Activated CD4-positive, alpha-beta T cell treated with anti-CD3 and anti-CD28 coated beads, Interleukin-2, amount 10 ng/mL, durations not matched to agents 24 days and 14 days (primary cell): ENCODE data around the gene DLL3. TPM values are rescaled to one million over a fixed set of nuclear protein-coding genes. Genes with fewer than 3 reads are reported as not detected.
A peak's percentile ranks its signal among the peaks of the same experiment; 100 is the strongest.

Experiments
- DNase-seq: peaks from one replicate; pipeline ENCODE4 v3.0.0; 2022
- H3K27ac Mint-ChIP-seq: one replicate; pipeline ENCODE4 v1.8.0; 2022; ENCODE audit warnings: mild to moderate bottlenecking, mixed read lengths
- H3K27me3 Mint-ChIP-seq: one replicate; pipeline ENCODE4 v1.8.0; 2022; ENCODE audit warnings: mixed read lengths
- H3K36me3 Mint-ChIP-seq: one replicate; pipeline ENCODE4 v1.8.0; 2022; ENCODE audit warnings: low read depth, mild to moderate bottlenecking, mixed read lengths
- H3K4me1 Mint-ChIP-seq: one replicate; pipeline ENCODE4 v1.8.0; 2021; ENCODE audit warnings: mixed read lengths
- H3K4me3 Mint-ChIP-seq: one replicate; pipeline ENCODE4 v1.8.0; 2022; ENCODE audit warnings: mild to moderate bottlenecking, moderate library complexity, mixed read lengths
- H3K9me3 Mint-ChIP-seq: one replicate; pipeline ENCODE4 v1.8.0; 2021; ENCODE audit warnings: mixed read lengths
- intact Hi-C: fragments of 100-400 bp; cut with micrococcal nuclease; formaldehyde crosslinking; loops from one replicate; pipeline ENCODE4 v1.15.1; 2023
- total RNA-seq: library from RNA; stranded (reverse); gene quantifications from 2 replicates; pipeline ENCODE4 v1.2.3, GENCODE V29; 2022

DLL3 gene
- total RNA-seq, 1 donor from 2014 or later = 2.2 TPM

GRCh38 chr19:39515551-39516191, 16.9 kb downstream of the DLL3 start:
- Mint-ChIP-seq H3K36me3 (peaks cover 2% of the 10 kb centered on the region), H3K9me3 (no peaks in the 10 kb centered on the region), H3K4me3 (peak overlapping the region; percentile 46), H3K27me3 (peaks cover 53% of the 10 kb centered on the region), H3K27ac (no peak overlapping the region), H3K4me1 (peaks cover 9% of the 10 kb centered on the region)
- DNase-seq = peak; percentile 61
- intact Hi-C loops = no loop called here

GRCh38 chr19:39516270-39516669, 17.5 kb downstream of the DLL3 start:
- Mint-ChIP-seq H3K4me3 (peak overlapping the region; percentile 46), H3K36me3 (peaks cover 2% of the 10 kb centered on the region), H3K27ac (no peak overlapping the region), H3K4me1 (peaks cover 9% of the 10 kb centered on the region), H3K27me3 (peaks cover 53% of the 10 kb centered on the region), H3K9me3 (no peaks in the 10 kb centered on the region)
- no peak for DNase-seq
- intact Hi-C loops = no loop called here

GRCh38 chr19:39517432-39517831, 18.7 kb downstream of the DLL3 start:
- DNase-seq = no peak
- Mint-ChIP-seq H3K9me3 (no peaks in the 10 kb centered on the region), H3K4me3 (no peak overlapping the region), H3K27me3 (peaks cover 51% of the 10 kb centered on the region), H3K4me1 (peaks cover 9% of the 10 kb centered on the region), H3K27ac (no peak overlapping the region), H3K36me3 (peaks cover 2% of the 10 kb centered on the region)
- intact Hi-C loops = no loop called here

DNA sequence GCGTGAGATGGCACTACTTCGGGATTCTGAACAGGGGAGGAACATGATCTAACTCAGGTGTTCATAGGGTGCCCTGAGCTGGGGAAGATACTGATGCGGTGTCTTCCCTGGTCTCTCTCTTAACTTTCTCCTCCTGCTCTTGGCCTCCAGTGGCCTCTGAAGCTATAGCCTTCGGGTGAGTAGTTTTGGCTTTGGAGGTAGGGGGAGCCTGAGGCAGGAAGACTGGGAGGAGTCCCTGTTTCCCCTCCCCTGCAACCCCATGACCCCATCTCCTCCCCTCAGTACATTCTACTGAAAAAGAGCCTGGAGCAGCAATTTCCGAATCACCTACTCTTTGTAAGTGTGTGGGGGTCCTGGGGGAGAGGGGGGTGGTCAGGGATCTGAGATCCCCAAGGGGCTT, 19.7 kb downstream of the DLL3 start:
- DNase-seq = no peak
- intact Hi-C loops = no loop called here
- Mint-ChIP-seq H3K9me3 (no peaks in the 10 kb centered on the region), H3K36me3 (peaks cover 2% of the 10 kb centered on the region), H3K4me3 (no peak overlapping the region), H3K27ac (no peak overlapping the region), H3K27me3 (peaks cover 45% of the 10 kb centered on the region), H3K4me1 (peaks cover 9% of the 10 kb centered on the region)

DNA sequence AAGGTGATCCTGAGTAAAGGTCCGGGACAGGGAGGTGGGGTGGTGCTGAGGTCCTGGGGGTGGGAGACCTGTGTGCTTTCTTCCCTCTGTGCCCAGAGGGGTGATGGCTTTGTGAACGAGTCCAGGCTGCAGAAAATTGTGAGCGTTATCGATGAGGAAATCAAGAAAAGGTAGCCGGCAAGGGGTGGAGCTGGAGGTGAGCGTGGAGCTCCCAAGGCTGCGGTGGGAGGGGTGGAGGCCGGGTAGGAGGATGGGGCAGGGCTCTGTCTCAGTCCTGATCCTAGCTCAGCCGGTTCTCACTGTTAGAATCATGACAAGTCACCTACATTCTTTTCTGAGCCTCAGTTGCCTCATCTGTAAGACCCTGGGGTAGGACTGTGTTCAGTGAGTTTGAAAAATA, 20.2 kb downstream of the DLL3 start:
- H3K36me3 Mint-ChIP-seq = peaks cover 2% of the 10 kb centered on the region
- peaks cover 40% of the 10 kb centered on the region for H3K27me3 Mint-ChIP-seq
- no peaks in the 10 kb centered on the region for H3K9me3 Mint-ChIP-seq
- no peak for DNase-seq
- no peak overlapping the region for H3K4me3 Mint-ChIP-seq
- H3K4me1 Mint-ChIP-seq = peaks cover 9% of the 10 kb centered on the region
- no peak overlapping the region for H3K27ac Mint-ChIP-seq
- intact Hi-C loops = no loop called here

DNA sequence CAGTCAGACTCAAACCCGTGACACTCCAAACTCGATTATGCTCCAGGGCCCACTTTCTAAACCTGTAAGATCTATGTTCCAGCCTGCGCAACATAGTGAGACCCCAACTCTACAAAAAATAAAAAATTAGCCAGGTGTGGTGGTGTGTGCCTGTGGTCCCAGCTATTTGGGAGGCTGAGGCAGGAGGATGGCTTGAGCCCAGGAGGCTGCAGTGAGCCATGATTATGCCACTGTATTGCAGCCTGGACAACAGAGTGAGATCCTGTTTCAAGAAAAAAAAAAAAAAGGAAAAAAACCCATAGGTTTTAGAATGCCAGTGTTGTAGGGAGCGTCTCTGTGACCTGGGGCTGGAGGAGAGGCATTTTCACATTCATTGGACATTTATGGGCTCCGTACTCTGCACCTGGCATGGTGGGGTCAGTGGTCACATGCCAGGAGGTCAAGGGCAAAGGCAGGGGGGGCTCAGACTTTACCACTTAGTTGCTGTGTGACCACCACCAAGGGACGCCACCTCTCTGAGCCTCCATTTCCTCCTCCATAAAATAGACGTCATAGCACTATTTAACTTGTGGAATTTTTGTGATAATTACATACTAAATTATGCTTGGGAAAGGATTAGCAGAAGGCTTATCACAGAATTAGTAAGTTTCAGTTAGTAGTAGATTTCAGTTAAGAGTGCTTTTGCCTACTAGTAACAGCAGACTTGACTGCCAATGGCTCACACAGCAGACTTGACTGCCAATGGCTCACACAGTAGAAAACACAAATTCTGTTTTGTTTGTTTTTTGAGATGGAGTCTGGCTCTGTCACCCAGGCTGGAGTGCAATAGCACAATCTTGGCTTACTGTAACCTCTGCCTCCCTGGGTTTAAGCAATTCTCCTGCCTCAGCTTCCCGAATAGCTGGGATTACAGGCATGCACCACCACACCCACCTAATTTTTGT, 22.1 kb downstream of the DLL3 start:
- no peak overlapping the region for H3K4me3 Mint-ChIP-seq
- DNase-seq = no peak
- peaks cover 24% of the 10 kb centered on the region for H3K27me3 Mint-ChIP-seq
- no peak overlapping the region for H3K27ac Mint-ChIP-seq
- H3K4me1 Mint-ChIP-seq = peaks cover 6% of the 10 kb centered on the region
- peaks cover 2% of the 10 kb centered on the region for H3K36me3 Mint-ChIP-seq
- no peaks in the 10 kb centered on the region for H3K9me3 Mint-ChIP-seq
- intact Hi-C loops = no loop called here

DNA sequence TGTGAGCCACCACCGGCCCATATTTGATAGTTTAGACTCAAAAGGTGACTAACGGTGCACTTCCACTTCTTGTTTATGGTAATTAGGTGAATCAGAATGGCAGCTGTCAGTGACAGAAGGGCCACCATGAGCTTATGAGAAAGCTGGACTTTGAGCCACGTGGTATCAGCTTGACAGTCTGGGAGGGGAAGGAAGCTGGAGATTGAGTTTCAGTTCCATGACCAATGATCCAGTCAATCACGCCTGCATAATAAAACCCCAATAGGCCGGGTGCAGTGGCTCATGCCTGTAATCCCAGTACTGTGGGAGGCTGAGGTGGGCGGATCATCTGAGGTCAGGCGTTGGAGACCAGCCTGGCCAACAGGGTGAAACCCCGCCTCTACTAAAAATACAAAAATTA, 25.7 kb downstream of the DLL3 start:
- Mint-ChIP-seq H3K4me1 (no peaks in the 10 kb centered on the region), H3K27ac (no peak overlapping the region), H3K9me3 (no peaks in the 10 kb centered on the region), H3K36me3 (no peaks in the 10 kb centered on the region), H3K4me3 (no peak overlapping the region), H3K27me3 (no peaks in the 10 kb centered on the region)
- DNase-seq = no peak
- intact Hi-C loops = no loop called here

DNA sequence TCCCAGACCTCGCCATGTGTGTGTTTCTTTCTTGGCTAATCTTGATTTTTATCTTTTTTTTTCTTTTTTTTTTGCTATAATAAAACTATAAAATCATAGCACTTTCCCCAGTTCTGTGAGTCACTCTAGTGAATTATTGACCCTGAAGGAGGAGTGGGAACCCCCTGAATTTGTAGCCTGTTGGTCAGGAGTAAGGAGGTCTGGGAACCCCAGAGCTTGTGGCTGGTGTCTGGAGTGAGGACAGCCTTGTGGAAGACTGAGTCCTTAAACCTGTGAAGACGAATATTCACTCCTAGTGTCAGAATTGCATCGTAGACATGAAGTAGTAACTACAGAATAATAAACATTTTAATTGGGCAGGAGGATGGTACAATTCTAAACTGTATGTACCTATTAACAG, 26.5 kb downstream of the DLL3 start:
- H3K4me1 Mint-ChIP-seq = no peaks in the 10 kb centered on the region
- H3K4me3 Mint-ChIP-seq = no peak overlapping the region
- H3K9me3 Mint-ChIP-seq = no peaks in the 10 kb centered on the region
- no peaks in the 10 kb centered on the region for H3K27me3 Mint-ChIP-seq
- DNase-seq = no peak
- intact Hi-C loops = no loop called here
- H3K36me3 Mint-ChIP-seq = no peaks in the 10 kb centered on the region
- H3K27ac Mint-ChIP-seq = no peak overlapping the region

DNA sequence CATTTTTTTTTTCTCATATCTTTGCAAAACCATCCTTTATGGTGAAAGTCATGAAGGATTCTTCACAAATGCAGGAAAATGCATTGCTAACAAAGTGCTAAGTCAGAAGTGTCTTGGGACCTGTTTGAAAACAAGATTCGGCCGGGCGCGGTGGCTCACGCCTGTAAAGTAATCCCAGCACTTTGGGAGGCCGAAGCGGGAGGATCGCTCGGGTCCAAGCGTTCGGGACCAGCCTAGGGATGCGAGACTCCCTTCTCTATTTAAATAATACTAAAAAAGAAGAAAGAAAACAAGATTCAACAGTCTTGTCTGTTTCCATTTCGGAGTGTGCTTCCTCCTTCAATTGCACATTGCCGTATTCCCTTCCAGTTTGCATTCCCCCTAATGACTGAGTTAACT, 33.1 kb downstream of the DLL3 start:
- peaks cover 5% of the 10 kb centered on the region for H3K36me3 Mint-ChIP-seq
- H3K27me3 Mint-ChIP-seq = no peaks in the 10 kb centered on the region
- H3K4me1 Mint-ChIP-seq = peaks cover 17% of the 10 kb centered on the region
- DNase-seq = peak; percentile 62
- intact Hi-C loops = loop anchor here (1.0 to 5.0 kb wide), 5 partner anchors 25 to 410 kb away; no protein-coding TSS in a partner anchor
- H3K27ac Mint-ChIP-seq = peak overlapping the region; percentile 90
- peak overlapping the region; percentile 93 for H3K4me3 Mint-ChIP-seq
- H3K9me3 Mint-ChIP-seq = no peaks in the 10 kb centered on the region

- Mint-ChIP-seq H3K4me3 (peak within 1 kb of the TSS; percentile 93), H3K4me1 (peaks cover 19% of the 10 kb centered on the region), H3K27ac (peak within 1 kb of the TSS; percentile 90)
Measured at GRCh38 chr19:39532233-39533002, 33.7 kb downstream of the DLL3 start, which contains the start of gene EID2B. TSS of gene EID2B (minus strand) at chr19:39532852. CDS start at chr19:39532802, 50 bp downstream.

DNA sequence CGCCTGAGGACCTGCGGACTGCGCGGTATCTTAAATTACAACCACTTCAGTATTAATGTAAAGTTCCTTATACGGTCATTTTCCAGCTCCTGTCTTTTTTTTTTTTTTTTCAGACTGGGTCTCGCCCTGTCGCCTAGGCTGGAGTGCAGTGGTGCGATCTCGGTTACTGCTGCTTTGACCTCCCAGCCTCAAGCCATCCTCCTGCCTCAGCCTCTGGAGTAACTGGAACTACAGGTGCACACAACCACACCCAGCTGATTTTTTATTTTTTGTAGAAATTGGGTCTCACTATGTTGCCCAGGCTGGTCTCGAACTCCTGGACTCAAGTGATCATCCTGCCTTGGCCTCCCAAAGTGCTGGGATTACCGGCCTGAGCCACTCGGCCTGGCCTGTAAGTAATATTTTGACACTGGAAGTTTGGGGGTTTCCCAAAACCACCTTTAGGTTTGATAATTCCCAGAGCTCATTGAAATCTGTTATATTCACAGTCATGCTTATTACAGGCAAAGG, 34.3 kb downstream of the DLL3 start:
- intact Hi-C loops = loop anchor here (2.0 to 5.0 kb wide), 2 partner anchors 26 to 411 kb away; no protein-coding TSS in a partner anchor
- peaks cover 22% of the 10 kb centered on the region for H3K4me1 Mint-ChIP-seq
- peak overlapping the region; percentile 11 for H3K27ac Mint-ChIP-seq
- peaks cover 8% of the 10 kb centered on the region for H3K36me3 Mint-ChIP-seq
- peak overlapping the region; percentile 93 for H3K4me3 Mint-ChIP-seq
- no peak for DNase-seq
- H3K27me3 Mint-ChIP-seq = no peaks in the 10 kb centered on the region
- H3K9me3 Mint-ChIP-seq = no peaks in the 10 kb centered on the region

More at GRCh38 chr19:39532233-39533002, 33.7 kb downstream of the DLL3 start, which contains the start of gene EID2B:
- no peaks in the 10 kb centered on the region for H3K27me3 Mint-ChIP-seq
- intact Hi-C loops = loop anchor here (1.0 to 5.0 kb wide), 5 partner anchors 26 to 410 kb away; no protein-coding TSS in a partner anchor
- DNase-seq = peak; percentile 98
- peaks cover 7% of the 10 kb centered on the region for H3K36me3 Mint-ChIP-seq
- no peaks in the 10 kb centered on the region for H3K9me3 Mint-ChIP-seq

DNA sequence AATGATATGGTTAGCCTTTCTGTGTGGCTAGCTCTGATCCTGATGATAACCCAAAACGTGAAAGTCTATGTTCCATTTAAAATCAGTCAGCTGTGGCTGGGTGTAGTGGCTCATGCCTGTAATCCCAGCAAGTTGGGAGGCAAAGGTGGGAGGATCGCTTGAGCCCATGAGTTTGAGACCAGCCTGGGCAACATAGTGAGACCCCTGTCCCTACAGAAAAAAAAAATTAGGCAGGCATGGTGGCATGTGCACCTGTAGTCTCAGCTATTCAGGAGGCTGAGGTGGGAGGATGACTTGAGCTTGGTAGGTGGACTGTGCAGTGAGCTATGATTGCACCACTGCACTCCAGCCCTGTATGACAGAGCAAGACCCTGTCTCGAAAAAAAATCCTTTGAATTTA, 35.0 kb downstream of the DLL3 start:
- Mint-ChIP-seq H3K4me3 (no peak overlapping the region), H3K9me3 (no peaks in the 10 kb centered on the region), H3K27ac (no peak overlapping the region), H3K36me3 (peaks cover 12% of the 10 kb centered on the region), H3K27me3 (no peaks in the 10 kb centered on the region), H3K4me1 (peaks cover 27% of the 10 kb centered on the region)
- no peak for DNase-seq
- intact Hi-C loops = loop anchor here (2.0 to 5.0 kb wide), 2 partner anchors 27 to 411 kb away; no protein-coding TSS in a partner anchor

- H3K4me1 Mint-ChIP-seq = peaks cover 36% of the 10 kb centered on the region
- H3K27me3 Mint-ChIP-seq = peaks cover 3% of the 10 kb centered on the region
- peak overlapping the region; percentile 91 for H3K4me3 Mint-ChIP-seq
- no peaks in the 10 kb centered on the region for H3K9me3 Mint-ChIP-seq
- intact Hi-C loops = no loop called here
- H3K36me3 Mint-ChIP-seq = peaks cover 19% of the 10 kb centered on the region
- no peak for DNase-seq
- peak overlapping the region; percentile 83 for H3K27ac Mint-ChIP-seq
Measured at GRCh38 chr19:39539165-39539517, 40.4 kb downstream of the DLL3 start.
